Lower leg skin (tissue), 3 donors: ENCODE data around the gene CASR.

ENCODE experiments used
- POLR2A ChIP-seq, 2 donors: fragments of 450-650 bp; IDR thresholded peaks; one replicate each; pipeline ENCODE4 v1.6.1; 2016 to 2017; ENCODE audit warnings: antibody characterized with exemption in 2 of 2, mild to moderate bottlenecking in 1 of 2, moderate library complexity in 1 of 2
- TF ChIP-seq, protein P1 (sequence below), 3 donors: fragments of 450-650 bp; IDR thresholded peaks; one replicate each; pipeline ENCODE4 v1.5.1; 2016; ENCODE audit warnings: antibody characterized with exemption in 3 of 3, mild to moderate bottlenecking in 3 of 3, moderate library complexity in 2 of 3

DNA sequence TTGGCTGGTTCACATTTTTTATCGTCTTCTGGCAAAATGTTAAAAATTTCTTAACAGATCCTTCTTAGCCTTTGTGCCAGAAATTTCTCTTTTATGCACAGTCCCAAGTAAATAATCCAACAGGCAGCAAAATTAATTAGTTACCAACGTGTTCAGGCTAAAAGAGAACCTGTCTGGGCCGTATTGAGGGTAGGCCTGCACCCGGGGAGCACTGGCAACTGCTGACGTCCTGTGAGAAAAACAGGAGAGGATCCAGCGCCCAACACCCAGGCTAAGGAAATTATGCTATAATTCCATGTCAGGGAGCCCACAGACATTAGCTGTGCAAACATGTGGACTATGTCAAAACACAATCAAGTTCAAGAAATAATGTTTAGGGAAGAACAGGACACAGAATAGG, 110.9 kb downstream of the CASR start:
- TF ChIP-seq POLR2A (IDR thresholded peaks at IDR 0.05): no peak
- TF ChIP-seq, protein P1, sequence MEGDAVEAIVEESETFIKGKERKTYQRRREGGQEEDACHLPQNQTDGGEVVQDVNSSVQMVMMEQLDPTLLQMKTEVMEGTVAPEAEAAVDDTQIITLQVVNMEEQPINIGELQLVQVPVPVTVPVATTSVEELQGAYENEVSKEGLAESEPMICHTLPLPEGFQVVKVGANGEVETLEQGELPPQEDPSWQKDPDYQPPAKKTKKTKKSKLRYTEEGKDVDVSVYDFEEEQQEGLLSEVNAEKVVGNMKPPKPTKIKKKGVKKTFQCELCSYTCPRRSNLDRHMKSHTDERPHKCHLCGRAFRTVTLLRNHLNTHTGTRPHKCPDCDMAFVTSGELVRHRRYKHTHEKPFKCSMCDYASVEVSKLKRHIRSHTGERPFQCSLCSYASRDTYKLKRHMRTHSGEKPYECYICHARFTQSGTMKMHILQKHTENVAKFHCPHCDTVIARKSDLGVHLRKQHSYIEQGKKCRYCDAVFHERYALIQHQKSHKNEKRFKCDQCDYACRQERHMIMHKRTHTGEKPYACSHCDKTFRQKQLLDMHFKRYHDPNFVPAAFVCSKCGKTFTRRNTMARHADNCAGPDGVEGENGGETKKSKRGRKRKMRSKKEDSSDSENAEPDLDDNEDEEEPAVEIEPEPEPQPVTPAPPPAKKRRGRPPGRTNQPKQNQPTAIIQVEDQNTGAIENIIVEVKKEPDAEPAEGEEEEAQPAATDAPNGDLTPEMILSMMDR (IDR thresholded peaks at IDR 0.05): no peak
